DMS79 treated with DMSO at 0.1 percent for 48 hours (cell line): ENCODE results near the gene ITPK1.

ENCODE experiments used
- DNase-seq: peaks from one replicate; lab custom pipeline; 2025; lab: John Stamatoyannopoulos, UW

ITPK1 gene

GRCh38 chr14:93044556-93044955, 71.2 kb downstream of the ITPK1 start:
- DNase-seq: no peak

GRCh38 chr14:93044121-93044520, 71.6 kb downstream of the ITPK1 start:
- no peak for DNase-seq

DNA sequence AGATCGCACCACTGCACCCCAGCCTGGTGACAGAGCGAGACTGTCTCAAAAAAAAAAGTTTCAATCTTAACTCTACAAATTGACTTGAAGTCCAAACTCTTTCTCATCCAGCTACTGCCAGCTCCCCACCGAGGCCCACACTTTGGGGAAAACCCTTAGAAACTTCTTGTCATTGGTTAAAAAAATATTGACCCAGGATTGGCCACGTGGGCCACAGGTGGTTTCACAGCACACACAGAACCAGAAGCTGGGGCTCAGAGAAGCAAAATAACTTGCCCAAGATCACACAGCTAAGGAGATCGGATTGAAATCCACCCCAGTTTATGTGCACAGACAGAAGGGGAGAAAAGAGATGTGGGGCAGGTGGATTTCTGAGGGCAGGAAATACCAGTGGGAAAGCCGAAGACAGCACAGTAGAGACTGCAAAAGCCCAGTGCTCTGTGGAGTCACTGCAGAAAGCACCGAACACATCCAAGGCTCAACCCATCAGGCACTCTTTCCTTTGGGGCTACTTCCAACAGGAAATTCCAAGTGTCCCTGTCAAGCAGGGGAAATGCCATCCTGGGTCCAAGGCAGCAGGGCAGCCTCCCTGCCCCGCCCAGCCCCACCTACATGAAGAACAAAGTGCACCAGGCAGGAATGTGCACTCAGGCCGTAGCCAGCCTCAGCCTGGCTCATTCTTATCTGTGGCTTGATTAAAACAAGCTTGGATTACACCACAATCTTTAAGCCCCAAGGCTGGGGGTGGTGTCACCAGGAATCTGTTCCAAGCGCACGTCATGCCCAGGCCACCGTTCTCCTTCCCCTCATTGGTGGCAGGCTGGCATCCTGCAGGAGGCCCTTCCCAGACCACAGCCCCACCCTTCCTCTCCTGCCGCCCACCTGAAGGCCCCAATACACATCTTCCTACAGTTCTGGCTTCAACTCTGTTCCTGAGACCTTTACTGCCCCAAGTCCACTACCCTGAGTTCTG, 72.5 kb downstream of the ITPK1 start:
- DNase-seq: no peak

GRCh38 chr14:93041830-93042229, 73.9 kb downstream of the ITPK1 start:
- DNase-seq: no peak

DNA sequence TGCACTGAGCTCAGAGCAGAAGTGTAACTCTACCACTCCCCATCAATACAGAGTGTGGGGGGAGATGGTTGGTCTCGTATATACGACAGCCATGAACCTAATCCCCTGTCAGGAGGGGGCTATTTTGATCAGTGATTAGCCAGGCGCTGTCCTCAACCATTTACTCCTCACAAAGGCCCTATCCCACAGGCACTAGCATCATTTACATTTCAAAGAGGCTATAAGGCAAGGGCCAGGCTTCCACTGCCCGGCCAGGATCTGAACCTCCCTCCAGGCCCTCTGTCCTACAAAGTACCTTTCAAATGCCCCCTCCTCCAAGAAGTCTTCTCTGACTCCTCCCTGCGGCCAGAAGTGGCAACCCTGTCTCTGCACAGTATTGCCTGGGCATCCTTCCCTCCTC, 74.7 kb downstream of the ITPK1 start:
- DNase-seq: no peak

GRCh38 chr14:93040443-93040842, 75.3 kb downstream of the ITPK1 start:
- no peak for DNase-seq

DNA sequence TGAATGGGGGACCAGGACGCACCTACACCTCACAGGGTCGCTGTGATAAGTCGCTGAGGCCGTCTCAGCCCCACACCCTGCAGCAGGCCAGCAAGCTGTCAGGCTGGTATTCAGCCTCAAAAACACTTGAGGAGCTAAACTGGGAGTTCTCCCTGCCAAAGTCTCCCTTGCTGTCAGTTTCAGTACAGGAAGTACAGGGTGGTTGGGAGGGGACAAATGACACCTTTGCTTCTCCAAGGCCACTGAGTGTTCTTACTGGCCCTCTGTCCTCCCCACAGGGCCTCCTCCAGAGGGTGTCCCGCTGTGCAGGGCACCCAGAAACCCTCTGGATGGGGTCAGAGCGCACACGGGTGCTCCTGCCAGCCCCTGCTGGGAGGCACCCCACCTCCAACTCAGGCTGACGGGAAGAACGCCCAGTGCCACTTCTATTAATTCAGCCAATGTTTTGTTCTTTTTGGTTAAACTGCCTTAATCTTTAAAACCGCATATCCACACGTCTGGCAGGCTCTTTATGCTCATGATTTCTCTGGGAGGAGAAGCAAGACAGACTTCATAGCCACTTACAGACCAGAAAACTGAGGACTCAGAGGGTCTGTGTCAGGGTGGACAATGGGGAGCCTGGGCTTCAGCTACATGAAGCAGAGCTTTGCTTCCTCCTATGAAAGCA, 75.9 kb downstream of the ITPK1 start:
- no peak for DNase-seq

GRCh38 chr14:93037351-93037750, 78.4 kb downstream of the ITPK1 start:
- no peak for DNase-seq

GRCh38 chr14:93036652-93037345, 78.9 kb downstream of the ITPK1 start:
- DNase-seq: no peak

DNA sequence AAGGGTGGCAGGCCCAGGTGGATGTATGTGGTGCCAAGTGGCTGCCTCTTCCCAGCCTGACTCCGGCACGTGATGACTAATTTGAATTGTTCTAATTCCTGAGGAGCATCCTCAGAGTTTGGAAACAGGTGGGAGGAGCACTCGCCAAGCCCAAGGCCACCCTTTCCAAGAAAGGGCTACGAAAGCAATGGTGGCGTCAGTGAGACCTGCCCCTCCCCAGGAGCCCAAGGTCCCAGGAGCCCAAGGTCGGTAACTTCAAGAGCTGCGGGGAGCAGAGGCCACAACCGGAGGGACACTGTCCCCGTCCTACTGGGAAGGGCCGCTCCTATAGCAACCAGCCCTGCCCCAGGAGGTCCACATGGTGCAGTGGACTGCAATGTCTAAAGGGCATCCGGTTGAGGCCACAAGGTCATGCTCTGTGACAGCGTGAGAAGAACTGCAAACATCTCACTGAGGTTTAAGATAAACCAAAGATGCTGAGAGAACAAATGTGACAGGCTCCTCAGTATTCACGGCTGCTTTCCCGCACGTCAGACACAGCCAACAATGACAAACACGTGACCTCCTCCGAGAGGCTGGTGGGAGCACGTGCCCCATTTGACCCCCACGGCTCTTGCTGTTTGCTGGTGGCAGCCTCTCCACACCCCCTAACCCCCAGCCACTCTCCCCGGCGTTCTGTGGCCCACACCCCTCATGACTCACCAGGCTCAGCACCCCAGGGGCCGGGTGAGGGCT, 79.6 kb downstream of the ITPK1 start:
- no peak for DNase-seq

GRCh38 chr14:93035585-93035916, 80.2 kb downstream of the ITPK1 start:
- no peak for DNase-seq

GRCh38 chr14:93034671-93034994, 81.1 kb downstream of the ITPK1 start:
- DNase-seq: no peak

- DNase-seq: no peak
These were observed 81.6 kb downstream of the ITPK1 start for GRCh38 chr14:93033983-93034670.

DNA sequence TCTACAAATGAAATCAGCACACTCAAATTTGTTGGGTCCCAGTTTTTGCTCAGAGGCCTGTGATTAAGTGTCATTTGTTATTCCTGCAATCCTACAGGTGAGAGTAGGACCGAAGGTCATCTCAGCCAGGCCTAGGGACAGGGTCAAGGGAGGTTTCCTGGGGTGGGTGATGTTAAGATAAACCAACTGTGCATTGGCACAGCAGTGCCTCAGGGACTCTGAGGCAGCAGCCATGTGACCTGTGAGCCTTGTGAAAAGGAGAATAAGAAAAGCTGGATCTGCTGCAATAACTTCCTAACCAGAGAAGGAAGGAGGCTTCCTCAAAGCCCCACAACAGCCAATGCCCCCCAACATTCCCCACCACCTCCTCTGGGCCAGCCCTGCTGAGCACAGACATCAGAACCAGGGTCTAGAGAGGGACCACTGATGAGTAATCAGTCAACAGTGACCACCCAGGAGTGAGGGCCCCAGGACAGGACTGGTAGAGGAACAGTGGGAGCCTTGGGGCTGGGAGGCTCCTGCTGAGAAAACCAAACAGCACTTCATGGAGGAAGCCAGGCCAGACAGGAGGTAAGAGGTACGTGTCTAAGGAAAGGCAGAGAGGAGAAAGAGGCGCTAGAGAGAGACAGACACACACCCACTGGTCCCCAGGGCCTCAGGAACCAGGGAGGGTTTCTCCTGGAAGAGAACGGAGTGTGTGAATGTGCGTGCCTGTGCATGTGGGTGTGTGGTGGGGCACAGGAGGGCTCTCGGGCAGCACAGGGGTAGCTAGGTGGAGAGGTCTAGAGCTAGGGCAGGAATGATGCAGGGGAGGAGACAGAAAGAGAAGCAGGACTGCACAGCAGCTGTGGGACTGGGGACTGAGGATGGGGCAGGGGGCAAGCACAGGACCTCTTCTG, 82.4 kb downstream of the ITPK1 start:
- no peak for DNase-seq

GRCh38 chr14:93032421-93032936, 83.2 kb downstream of the ITPK1 start:
- no peak for DNase-seq

GRCh38 chr14:93031505-93032315, 84.0 kb downstream of the ITPK1 start:
- no peak for DNase-seq

GRCh38 chr14:93030761-93031160, 85.0 kb downstream of the ITPK1 start:
- DNase-seq: no peak

GRCh38 chr14:93029911-93030508, 85.7 kb downstream of the ITPK1 start:
- no peak for DNase-seq

GRCh38 chr14:93029417-93029816, 86.3 kb downstream of the ITPK1 start:
- no peak for DNase-seq
